Measurements from ENCODE around the gene SYPL2. TPM values are rescaled to one million over a fixed set of nuclear protein-coding genes. Genes with fewer than 3 reads are reported as not detected.
"Not testable (repeated sequence)": the region's sequence is repeated elsewhere in the genome, so short reads cannot be mapped to it uniquely, and the experiment has no call there.

The SYPL2 gene
- total RNA-seq, 4 donors from 2014 or later = 0.27 to 1.8 (median 0.38) TPM; not detected in 1

- no peak overlapping the region for H3K4me3 ChIP-seq (ENCODE audit: low read depth, poor library complexity, severe bottlenecking)
- TF ChIP-seq POLR2A (IDR thresholded peaks at IDR 0.05) (no peak), CTCF (IDR thresholded peaks at IDR 0.05) (no peak)
- intact Hi-C loops (cut with DNase I; ENCODE audit: low total_unique reads) = no loop called here
- 28 to 33% methylated on average over 22 of the region's 23 CpGs for WGBS, 2 donors
- no peak for DNase-seq (ENCODE audit: low spot score in 2 of 2)
These were observed 993 bp downstream of the SYPL2 start for GRCh38 chr1:109467301-109467777.

GRCh38 chr1:109468061-109468460 lies 1.7 kb downstream of the SYPL2 start:
- H3K4me3 ChIP-seq (ENCODE audit: low read depth, poor library complexity, severe bottlenecking) = no peak overlapping the region
- DNase-seq (ENCODE audit: low spot score in 2 of 2) = no peak
- no peak for TF ChIP-seq CTCF (IDR thresholded peaks at IDR 0.05)
- no peak for TF ChIP-seq POLR2A (IDR thresholded peaks at IDR 0.05)
- intact Hi-C loops (cut with DNase I; ENCODE audit: low total_unique reads) = no loop called here
- 92 to 100% methylated on average over 1 of the region's 1 CpG for WGBS, 2 donors

GRCh38 chr1:109468903-109469302 lies 2.6 kb downstream of the SYPL2 start:
- 13 to 16% methylated on average over 2 of the region's 2 CpGs for WGBS, 2 donors
- no peak for DNase-seq (ENCODE audit: low spot score in 2 of 2)
- no peak overlapping the region for H3K4me3 ChIP-seq (ENCODE audit: low read depth, poor library complexity, severe bottlenecking)
- intact Hi-C loops (cut with DNase I; ENCODE audit: low total_unique reads) = no loop called here
- TF ChIP-seq CTCF (IDR thresholded peaks at IDR 0.05) (no peak), POLR2A (IDR thresholded peaks at IDR 0.05) (no peak)

GRCh38 chr1:109470245-109470644 lies 3.9 kb downstream of the SYPL2 start:
- intact Hi-C loops (cut with DNase I; ENCODE audit: low total_unique reads) = no loop called here
- WGBS, 2 donors = 57 to 67% methylated on average over 6 of the region's 6 CpGs
- no peak overlapping the region for H3K4me3 ChIP-seq (ENCODE audit: low read depth, poor library complexity, severe bottlenecking)
- TF ChIP-seq CTCF (IDR thresholded peaks at IDR 0.05) (no peak), POLR2A (IDR thresholded peaks at IDR 0.05) (no peak)
- DNase-seq (ENCODE audit: low spot score in 2 of 2) = no peak

- 39 to 40% methylated on average over 3 of the region's 3 CpGs for WGBS, 2 donors
- TF ChIP-seq CTCF (IDR thresholded peaks at IDR 0.05) (no peak), POLR2A (IDR thresholded peaks at IDR 0.05) (no peak)
- H3K4me3 ChIP-seq (ENCODE audit: low read depth, poor library complexity, severe bottlenecking) = no peak overlapping the region
- intact Hi-C loops (cut with DNase I; ENCODE audit: low total_unique reads) = no loop called here
- peak in 1 of 2 donors; percentile 42 for DNase-seq (ENCODE audit: low spot score in 2 of 2)
These were observed 6.4 kb downstream of the SYPL2 start for GRCh38 chr1:109472779-109473178.

GRCh38 chr1:109473284-109474057 lies 7.1 kb downstream of the SYPL2 start:
- H3K4me3 ChIP-seq (ENCODE audit: low read depth, poor library complexity, severe bottlenecking); intact Hi-C loops (cut with DNase I; ENCODE audit: low total_unique reads): not testable (repeated sequence)
- 74 to 81% methylated on average over 12 of the region's 12 CpGs for WGBS, 2 donors
- peak in 1 of 2 donors; percentile 37 for DNase-seq (ENCODE audit: low spot score in 2 of 2)

Data from lower leg skin (tissue), 4 donors.